Thyroid gland (tissue), 4 donors: ENCODE results near the gene FBXO21. TPM values are rescaled to one million over a fixed set of nuclear protein-coding genes. Genes with fewer than 3 reads are reported as not detected.

Source experiments
- DNase-seq, 2 donors: peaks; one replicate each; pipeline ENCODE4 v3.0.0-alpha.2; 2019
- H3K27ac ChIP-seq, 3 donors: fragments of 200-600 bp; sonication (generic); 1 replicate in 2 of 3; 2 replicates in 1 of 3; pipeline ENCODE4 v1.5.1; 2016 to 2019; ENCODE audit warnings: mild to moderate bottlenecking in 1 of 3, moderate library complexity in 1 of 3
- H3K27me3 ChIP-seq: fragments of 200-600 bp; sonication (generic); one replicate; pipeline ENCODE4 v1.5.1; 2019
- H3K36me3 ChIP-seq, 2 donors: fragments of 200-600 bp; sonication (generic); one replicate each; pipeline ENCODE4 v1.5.1; 2016 to 2019
- H3K4me1 ChIP-seq, 2 donors: fragments of 200-600 bp; sonication (generic); one replicate each; pipeline ENCODE4 v1.5.1; 2017 to 2019
- H3K4me3 ChIP-seq, 3 donors: fragments of 200-600 bp; sonication (generic); replicated peaks in 1 of 3; 1 replicate in 2 of 3; 2 replicates in 1 of 3; pipeline ENCODE4 v1.5.1; 2016; ENCODE audit warnings: mild to moderate bottlenecking in 1 of 3
- H3K9me3 ChIP-seq: fragments of 200-600 bp; sonication (generic); one replicate; pipeline ENCODE4 v1.5.1; 2017
- CTCF ChIP-seq, 6 experiments: fragments of 200-600 bp in 3 of 6; fragments of 450-650 bp in 3 of 6; sonication (generic) in 3 of 6; IDR thresholded peaks; one replicate each; pipeline ENCODE4 v1.5.1; 2016 to 2019; ENCODE audit warnings: antibody characterized with exemption in 6 of 6, mild to moderate bottlenecking in 2 of 6, inconsistent platforms in 1 of 6, moderate library complexity in 1 of 6
- POLR2A ChIP-seq, 2 donors: fragments of 450-650 bp; IDR thresholded peaks; one replicate each; pipeline ENCODE4 v1.6.1; 2017; ENCODE audit warnings: antibody characterized with exemption in 2 of 2, mild to moderate bottlenecking in 2 of 2, moderate library complexity in 1 of 2
- WGBS, 2 donors: methylation state at CpG; one replicate each; pipeline ENCODE4 v1.1.5; 2017; 5-methylcytosine and 5-hydroxymethylcytosine counted together
- intact Hi-C: fragments of 100-400 bp; cut with DNase I; formaldehyde crosslinking; loops from one replicate; pipeline ENCODE4 v1.15.1; 2023
- total RNA-seq, 4 donors: library from RNA; depleted of rRNA; stranded (reverse); fragments of >200 nt; gene quantifications; one replicate each; pipeline ENCODE4 v1.2.3, GENCODE V29; 2016

The FBXO21 gene
- total RNA-seq, 4 donors from 2014 or later = 90.6 to 298 (median 196) TPM

GRCh38 chr12:117124421-117125271, 65.6 kb downstream of the FBXO21 start:
- Histone ChIP-seq H3K36me3 (no peaks in the 10 kb centered on the region), H3K27ac (peak overlapping the region in 2 of 3 donors; percentile 34 to 44), H3K4me1 (peaks cover 35 to 48% of the 10 kb centered on the region in 2 donors), H3K27me3 (no peaks in the 10 kb centered on the region), H3K9me3 (no peaks in the 10 kb centered on the region), H3K4me3 (no peak overlapping the region)
- DNase-seq = peak; percentile 38 to 55
- intact Hi-C loops = no loop called here
- TF ChIP-seq POLR2A (IDR thresholded peaks at IDR 0.05) (no peak), CTCF (IDR thresholded peaks at IDR 0.05) (no peak)
- WGBS, 2 donors = 81% methylated on average over 8 of the region's 8 CpGs

DNA sequence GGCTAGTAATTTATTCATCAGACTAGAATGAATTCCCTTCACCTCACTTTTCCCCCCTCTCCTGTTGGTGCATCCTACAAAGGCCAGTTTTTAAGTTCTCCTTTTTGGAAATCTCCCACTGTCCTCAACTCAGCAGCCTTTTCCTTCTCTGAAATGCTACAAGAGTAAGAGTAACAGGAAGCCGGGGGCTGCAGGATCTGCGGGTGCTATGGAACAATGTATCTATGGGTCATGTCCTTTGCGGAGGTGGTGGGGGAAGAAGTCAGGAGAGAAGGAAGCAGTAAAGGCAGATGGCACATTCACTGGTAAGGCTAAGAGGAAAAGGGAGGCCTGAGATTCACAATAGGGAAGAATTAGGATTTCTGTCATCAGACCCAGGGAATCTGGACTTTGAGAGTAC, 68.8 kb downstream of the FBXO21 start:
- intact Hi-C loops = no loop called here
- no peak for TF ChIP-seq POLR2A (IDR thresholded peaks at IDR 0.05)
- TF ChIP-seq CTCF (IDR thresholded peaks at IDR 0.05) = no peak
- no peaks in the 10 kb centered on the region for H3K36me3 ChIP-seq
- H3K27me3 ChIP-seq = no peaks in the 10 kb centered on the region
- no peak overlapping the region for H3K4me3 ChIP-seq
- 75 to 80% methylated on average over 3 of the region's 3 CpGs for WGBS, 2 donors
- no peaks in the 10 kb centered on the region for H3K9me3 ChIP-seq
- H3K27ac ChIP-seq = peak overlapping the region in 1 of 3 donors; percentile 8
- no peak for DNase-seq
- H3K4me1 ChIP-seq = peaks cover 32 to 61% of the 10 kb centered on the region in 2 donors

GRCh38 chr12:117120787-117121186, 69.5 kb downstream of the FBXO21 start:
- peaks cover 32 to 61% of the 10 kb centered on the region in 2 donors for H3K4me1 ChIP-seq
- intact Hi-C loops = no loop called here
- H3K27me3 ChIP-seq = no peaks in the 10 kb centered on the region
- TF ChIP-seq CTCF (IDR thresholded peaks at IDR 0.05) = no peak
- TF ChIP-seq POLR2A (IDR thresholded peaks at IDR 0.05) = no peak
- H3K4me3 ChIP-seq = no peak overlapping the region
- no peaks in the 10 kb centered on the region for H3K9me3 ChIP-seq
- DNase-seq = peak in 1 of 2 donors; percentile 41
- 45 to 58% methylated on average over 9 of the region's 9 CpGs for WGBS, 2 donors
- no peaks in the 10 kb centered on the region for H3K36me3 ChIP-seq
- H3K27ac ChIP-seq = no peak overlapping the region

- H3K27ac ChIP-seq = no peak overlapping the region
- no peak for DNase-seq
- no peak for TF ChIP-seq POLR2A (IDR thresholded peaks at IDR 0.05)
- peak in 5 of 6 experiments; percentile 17 to 67 (median 63) for TF ChIP-seq CTCF (IDR thresholded peaks at IDR 0.05)
Measured at GRCh38 chr12:117119592-117120198, 70.6 kb downstream of the FBXO21 start.

More at GRCh38 chr12:117119592-117120198, 70.6 kb downstream of the FBXO21 start:
- Histone ChIP-seq H3K4me1 (peaks cover 27 to 51% of the 10 kb centered on the region in 2 donors), H3K4me3 (no peak overlapping the region), H3K27me3 (no peaks in the 10 kb centered on the region), H3K36me3 (no peaks in the 10 kb centered on the region), H3K9me3 (no peaks in the 10 kb centered on the region)
- WGBS, 2 donors = 73 to 76% methylated on average over 5 to 6 of the region's 6 CpGs
- intact Hi-C loops = loop anchor here (10.0 kb wide), 1 partner anchor 95 kb away; no protein-coding TSS in a partner anchor
